HG03469 (cell line): ENCODE data around the gene MFRP.

Experiments used
- ATAC-seq: cut with Tn5 transposase; IDR thresholded peaks from one replicate; pipeline ENCODE4 v1.9.1; 2021; ENCODE audit warnings: mild to moderate bottlenecking, moderate library complexity, moderate number of reproducible peaks; ENCODE audit not compliant: unreplicated experiment

MFRP gene

GRCh38 chr11:119319136-119319699 is 27.3 kb downstream of the MFRP start:
- ATAC-seq = no peak

- ATAC-seq = no peak
These were observed 28.0 kb downstream of the MFRP start for GRCh38 chr11:119318240-119319135.

- no peak for ATAC-seq
These were observed 28.8 kb downstream of the MFRP start for GRCh38 chr11:119317592-119318239.

GRCh38 chr11:119316729-119317591 is 29.5 kb downstream of the MFRP start, which contains the start of gene MCAM:
TSS of gene MCAM (minus strand) at chr11:119317130. CDS start at chr11:119317101, 29 bp downstream.
- ATAC-seq = no peak

- ATAC-seq = no peak
These were observed 30.3 kb downstream of the MFRP start for GRCh38 chr11:119316016-119316728.

- no peak for ATAC-seq
These were observed 31.1 kb downstream of the MFRP start for GRCh38 chr11:119315131-119316015.

GRCh38 chr11:119314726-119315125 is 31.8 kb downstream of the MFRP start:
- ATAC-seq = no peak

- no peak for ATAC-seq
These were observed 35.8 kb downstream of the MFRP start for GRCh38 chr11:119310682-119311052.

GRCh38 chr11:119309953-119310681 is 36.4 kb downstream of the MFRP start:
- ATAC-seq = no peak

GRCh38 chr11:119309411-119309810 is 37.1 kb downstream of the MFRP start:
- ATAC-seq = no peak

- ATAC-seq = no peak
These were observed 38.5 kb downstream of the MFRP start for GRCh38 chr11:119307974-119308373.

GRCh38 chr11:119307219-119307618 is 39.3 kb downstream of the MFRP start:
- no peak for ATAC-seq

GRCh38 chr11:119306373-119306890 is 40.1 kb downstream of the MFRP start:
- ATAC-seq = no peak

GRCh38 chr11:119305556-119306372 is 40.7 kb downstream of the MFRP start:
- no peak for ATAC-seq

GRCh38 chr11:119303227-119303718 is 43.2 kb downstream of the MFRP start:
- no peak for ATAC-seq

- no peak for ATAC-seq
These were observed 46.1 kb downstream of the MFRP start for GRCh38 chr11:119300198-119300964.

- ATAC-seq = no peak
These were observed 47.1 kb downstream of the MFRP start for GRCh38 chr11:119299416-119299815.
